Measurements from ENCODE around the gene THSD4. TPM values are rescaled to one million over a fixed set of nuclear protein-coding genes. Genes with fewer than 3 reads are reported as not detected.

The THSD4 gene
- total RNA-seq, 1 experiment from 2014 or later, result 0.29 TPM

- intact Hi-C loops (cut with micrococcal nuclease; ENCODE audit: unreplicated experiment), result no loop called here
- Mint-ChIP-seq H3K36me3 (ENCODE audit: insufficient read depth, unreplicated experiment) (no peaks in the 10 kb centered on the region), H3K9me3 (ENCODE audit: unreplicated experiment) (peaks cover 7% of the 10 kb centered on the region), H3K27me3 (ENCODE audit: insufficient read depth, unreplicated experiment) (no peaks in the 10 kb centered on the region), H3K27ac (ENCODE audit: unreplicated experiment) (no peak overlapping the region), H3K4me1 (ENCODE audit: low read depth, unreplicated experiment) (no peaks in the 10 kb centered on the region), H3K4me3 (ENCODE audit: unreplicated experiment) (no peak overlapping the region)
- no peak for TF ChIP-seq CTCF (IDR thresholded peaks at IDR 0.05; ENCODE audit: insufficient read depth in 1 of 2, low read depth in 1 of 2, low read length in 1 of 2, severe bottlenecking in 1 of 2, unreplicated experiment in 1 of 2)
- ChIA-PET CTCF (no interaction called here), POLR2A (no interaction called here)
- DNase-seq, result no peak
- H3K9me3 ChIP-seq, result no peaks in the 10 kb centered on the region
- no TSS peak for BruUV-seq (replicated peaks)
- no peak overlapping the region for H3K4me3 ChIP-seq (ENCODE audit: low read depth, low read length)
- no peaks in the 10 kb centered on the region for H3K4me1 ChIP-seq
- no peaks in the 10 kb centered on the region for H3K27me3 ChIP-seq (replicated peaks; ENCODE audit: control insufficient read depth, insufficient read depth, low read length)
- no peaks in the 10 kb centered on the region for H3K36me3 ChIP-seq (ENCODE audit: control insufficient read depth, insufficient read depth, low read length)
These were observed 507.8 kb downstream of the THSD4 start for GRCh38 chr15:71623111-71623510.

DNA sequence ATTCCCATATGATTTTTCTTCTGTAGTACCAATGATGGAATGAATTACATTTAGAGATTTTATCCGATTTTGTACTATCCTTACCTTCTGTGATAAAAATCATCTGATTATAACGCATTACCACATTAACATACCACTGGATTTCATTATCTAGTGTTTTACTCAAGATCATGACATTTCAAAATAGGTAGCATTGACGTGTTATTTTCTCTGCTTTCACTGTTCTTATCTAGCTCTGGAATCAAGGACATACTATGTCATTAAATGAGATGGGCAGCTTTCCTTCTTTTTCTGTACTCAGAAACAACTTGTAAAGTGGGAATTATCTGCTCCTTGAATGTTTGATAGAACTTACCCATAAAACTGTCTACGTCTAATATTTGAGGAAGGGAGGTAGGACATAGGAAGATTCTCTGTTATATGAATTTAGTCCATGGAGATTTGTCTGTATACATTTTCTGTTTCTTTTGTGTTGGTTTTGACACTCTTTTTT lies 511.4 kb downstream of the THSD4 start:
- no peaks in the 10 kb centered on the region for H3K4me1 ChIP-seq
- H3K27me3 ChIP-seq (replicated peaks; ENCODE audit: control insufficient read depth, insufficient read depth, low read length), result no peaks in the 10 kb centered on the region
- H3K36me3 ChIP-seq (ENCODE audit: control insufficient read depth, insufficient read depth, low read length), result no peaks in the 10 kb centered on the region
- H3K9me3 ChIP-seq, result no peaks in the 10 kb centered on the region
- ChIA-PET POLR2A (no interaction called here), CTCF (no interaction called here)
- H3K4me3 ChIP-seq (ENCODE audit: low read depth, low read length), result no peak overlapping the region
- no peak overlapping the region for H3K27ac Mint-ChIP-seq (ENCODE audit: unreplicated experiment)
- TF ChIP-seq CTCF (IDR thresholded peaks at IDR 0.05; ENCODE audit: insufficient read depth in 1 of 2, low read depth in 1 of 2, low read length in 1 of 2, severe bottlenecking in 1 of 2, unreplicated experiment in 1 of 2), result no peak
- H3K27me3 Mint-ChIP-seq (ENCODE audit: insufficient read depth, unreplicated experiment), result no peaks in the 10 kb centered on the region
- no peaks in the 10 kb centered on the region for H3K36me3 Mint-ChIP-seq (ENCODE audit: insufficient read depth, unreplicated experiment)
- no peaks in the 10 kb centered on the region for H3K4me1 Mint-ChIP-seq (ENCODE audit: low read depth, unreplicated experiment)
- no TSS peak for BruUV-seq (replicated peaks)
- no peak overlapping the region for H3K4me3 Mint-ChIP-seq (ENCODE audit: unreplicated experiment)
- no peak for DNase-seq
- peaks cover 7% of the 10 kb centered on the region for H3K9me3 Mint-ChIP-seq (ENCODE audit: unreplicated experiment)
- intact Hi-C loops (cut with micrococcal nuclease; ENCODE audit: unreplicated experiment), result no loop called here

DNA sequence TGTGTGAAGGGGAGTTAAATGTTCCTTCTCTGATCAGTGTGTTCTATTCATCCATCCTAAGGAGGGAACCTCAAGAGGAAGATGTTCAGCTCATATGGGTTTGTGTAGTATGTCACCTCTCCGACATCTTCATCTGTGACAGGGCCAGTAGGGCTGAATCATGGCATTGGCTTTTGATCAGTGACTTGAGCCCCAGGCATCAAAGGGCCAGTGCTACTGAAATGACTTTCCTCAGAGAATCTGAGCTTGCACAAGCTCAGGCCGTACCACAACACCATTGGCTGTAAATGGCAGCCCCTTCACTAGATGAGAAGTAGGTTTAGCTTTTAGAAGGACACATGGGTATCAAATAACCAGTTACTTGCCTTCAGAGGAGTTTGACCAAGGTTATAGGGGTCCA lies 511.9 kb downstream of the THSD4 start:
- no peak for TF ChIP-seq CTCF (IDR thresholded peaks at IDR 0.05; ENCODE audit: insufficient read depth in 1 of 2, low read depth in 1 of 2, low read length in 1 of 2, severe bottlenecking in 1 of 2, unreplicated experiment in 1 of 2)
- intact Hi-C loops (cut with micrococcal nuclease; ENCODE audit: unreplicated experiment), result no loop called here
- H3K27me3 Mint-ChIP-seq (ENCODE audit: insufficient read depth, unreplicated experiment), result no peaks in the 10 kb centered on the region
- H3K4me3 Mint-ChIP-seq (ENCODE audit: unreplicated experiment), result no peak overlapping the region
- H3K4me3 ChIP-seq (ENCODE audit: low read depth, low read length), result no peak overlapping the region
- H3K27ac Mint-ChIP-seq (ENCODE audit: unreplicated experiment), result no peak overlapping the region
- ChIA-PET POLR2A (no interaction called here), CTCF (no interaction called here)
- no peaks in the 10 kb centered on the region for H3K4me1 ChIP-seq
- no peak for DNase-seq
- no peaks in the 10 kb centered on the region for H3K4me1 Mint-ChIP-seq (ENCODE audit: low read depth, unreplicated experiment)
- H3K27me3 ChIP-seq (replicated peaks; ENCODE audit: control insufficient read depth, insufficient read depth, low read length), result no peaks in the 10 kb centered on the region
- no peaks in the 10 kb centered on the region for H3K36me3 ChIP-seq (ENCODE audit: control insufficient read depth, insufficient read depth, low read length)
- BruUV-seq (replicated peaks), result no TSS peak
- H3K9me3 ChIP-seq, result no peaks in the 10 kb centered on the region
- no peaks in the 10 kb centered on the region for H3K36me3 Mint-ChIP-seq (ENCODE audit: insufficient read depth, unreplicated experiment)
- H3K9me3 Mint-ChIP-seq (ENCODE audit: unreplicated experiment), result peaks cover 7% of the 10 kb centered on the region
